NCI-H526 (cell line): Measurements from ENCODE around the gene NRIP3.
A peak's percentile ranks its signal among the peaks of the same experiment; 100 is the strongest.
"Not testable (repeated sequence)": the region's sequence is repeated elsewhere in the genome, so short reads cannot be mapped to it uniquely, and the experiment has no call there.

Source experiments
- DNase-seq, 2 experiments: peaks; one replicate each; lab custom pipeline; 2025; lab: John Stamatoyannopoulos, UW

The NRIP3 gene

DNA sequence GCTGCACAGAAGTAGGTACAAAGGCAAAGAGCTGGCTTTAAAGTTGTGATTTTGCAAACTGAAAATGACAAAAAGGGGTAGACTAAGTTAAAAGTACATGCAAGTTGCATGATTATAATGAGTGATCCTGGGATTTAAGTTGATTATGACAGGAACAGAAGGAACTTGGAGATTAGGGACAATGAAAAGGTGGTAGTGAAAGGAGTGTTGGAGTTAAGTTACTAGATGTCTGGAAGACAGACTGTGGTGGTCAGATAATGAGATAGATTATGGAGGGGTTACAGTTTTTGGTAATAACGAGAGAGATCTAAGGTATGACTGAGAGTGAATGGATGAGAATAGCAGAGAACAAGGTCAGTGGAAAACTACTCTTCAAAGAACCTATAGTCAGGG, 31.9 kb downstream of the NRIP3 start:
- no peak for DNase-seq

DNA sequence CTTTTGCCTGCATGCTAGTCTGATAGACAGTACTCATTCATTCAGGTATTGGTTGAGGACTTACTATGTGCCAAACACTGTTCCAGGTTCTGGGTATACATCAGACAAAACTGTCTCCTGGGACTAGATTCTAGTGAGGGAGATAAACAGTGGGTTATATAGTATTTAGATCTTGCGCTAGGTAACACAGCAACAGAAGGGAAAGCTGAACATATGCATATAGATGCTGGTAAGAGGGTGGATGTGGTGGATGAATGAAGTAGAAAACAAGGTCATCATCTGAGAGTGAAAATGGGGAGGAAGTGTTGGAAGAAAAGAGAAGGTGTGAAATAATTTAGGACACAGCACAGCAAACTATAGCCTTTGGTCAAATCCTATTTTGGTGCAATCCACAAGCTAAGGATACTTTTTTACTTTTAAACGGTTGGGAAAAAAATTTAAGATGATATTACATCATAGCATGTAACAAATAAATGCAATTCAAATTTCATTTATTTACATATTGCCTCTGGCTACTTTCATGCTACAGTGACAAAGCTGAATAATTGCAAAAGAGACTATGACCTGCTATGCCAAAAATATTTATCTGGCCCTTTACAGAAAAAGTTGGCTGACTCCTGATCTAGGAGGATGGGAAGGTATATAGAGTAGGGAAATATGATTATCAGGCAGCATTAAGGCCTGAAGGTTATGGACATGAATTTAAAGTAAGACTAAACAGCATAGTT, 32.4 kb downstream of the NRIP3 start:
- DNase-seq = peak; percentile 7 to 32

- DNase-seq = no peak
These were observed 36.6 kb downstream of the NRIP3 start for GRCh38 chr11:8967184-8967583.

- peak; percentile 85 to 97 for DNase-seq
These were observed 39.2 kb downstream of the NRIP3 start, which contains the start of gene TMEM9B for GRCh38 chr11:8964324-8965320. TMEM9B (minus strand) TSS chr11:8964442; CDS start chr11:8964313, 129 bp downstream.

GRCh38 chr11:8963569-8964323, 40.1 kb downstream of the NRIP3 start:
- peak; percentile 85 to 95 for DNase-seq

- no peak for DNase-seq
These were observed 41.0 kb downstream of the NRIP3 start for GRCh38 chr11:8962841-8963240.

DNA sequence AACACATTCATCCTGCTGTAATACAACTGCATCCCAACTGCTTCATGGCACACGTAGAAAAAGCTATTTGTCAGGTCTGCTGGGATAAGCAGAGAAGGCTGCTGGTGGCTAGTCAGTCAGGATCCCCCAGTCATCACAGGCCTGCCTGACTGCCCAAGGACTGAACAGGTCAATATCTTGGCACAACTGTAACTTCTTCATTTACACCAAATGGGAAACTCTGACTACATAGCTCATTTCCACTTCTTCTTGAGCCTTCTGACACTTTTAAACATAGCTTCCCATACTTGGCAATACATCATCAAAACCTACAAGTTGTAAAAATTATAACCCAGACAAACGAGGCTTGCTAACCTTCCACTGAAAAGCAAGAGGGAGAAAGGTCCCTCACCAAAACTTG, 42.4 kb downstream of the NRIP3 start:
- no peak for DNase-seq

GRCh38 chr11:8959546-8960166, 44.1 kb downstream of the NRIP3 start:
- DNase-seq = peak; percentile 61 to 77

DNA sequence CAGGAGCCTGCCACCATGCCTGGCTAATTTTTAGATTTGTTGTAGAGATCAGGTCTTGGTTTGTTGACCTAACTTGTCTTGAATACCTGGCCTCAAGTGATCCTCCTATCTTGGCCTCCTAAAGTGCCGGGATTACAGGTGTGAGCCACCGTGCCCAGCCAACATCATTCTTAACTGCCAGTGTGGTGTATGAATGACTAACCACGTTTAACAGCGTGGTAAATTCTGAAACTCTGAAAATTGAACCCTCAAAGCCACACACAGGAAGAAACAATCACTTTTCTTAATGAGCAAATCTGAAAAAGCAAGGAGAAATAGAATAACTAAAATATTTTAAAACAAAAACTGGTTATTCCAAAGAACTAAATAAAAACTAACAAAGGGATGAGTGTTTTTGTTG, 46.9 kb downstream of the NRIP3 start:
- no peak for DNase-seq

GRCh38 chr11:8948886-8949285, 54.9 kb downstream of the NRIP3 start:
- no peak for DNase-seq

DNA sequence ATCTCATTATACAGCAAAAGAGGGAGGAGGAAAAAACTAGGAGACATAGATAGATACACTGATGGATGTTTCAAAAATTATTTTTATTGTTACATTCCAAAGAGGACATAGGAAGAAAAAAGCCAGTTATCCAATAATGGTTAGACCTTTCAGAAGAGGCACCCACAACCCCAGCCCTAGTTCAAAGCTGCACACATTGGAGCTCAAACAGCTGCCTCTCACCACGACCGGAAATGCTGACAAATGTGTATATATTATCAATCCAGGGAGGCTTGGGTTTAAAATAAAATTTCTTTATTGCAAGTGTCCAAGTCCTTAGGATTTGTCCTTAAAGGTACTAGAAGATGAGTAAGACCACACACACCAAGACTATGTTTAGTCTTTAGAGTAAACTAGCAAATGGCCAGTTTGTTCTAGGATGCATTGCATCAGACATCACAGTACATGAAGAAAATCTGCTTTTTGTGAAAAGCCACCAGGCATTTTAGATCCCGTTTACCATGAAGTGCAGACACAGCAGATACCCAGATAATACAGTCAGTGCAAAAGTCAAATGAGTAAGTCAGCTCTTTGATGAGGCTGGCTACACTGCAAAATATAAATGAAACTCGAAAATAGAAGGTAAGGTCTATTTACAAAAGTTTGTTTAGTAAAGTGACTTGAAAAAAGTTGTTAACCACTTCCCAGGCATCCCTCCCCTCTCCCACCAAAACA, 56.4 kb downstream of the NRIP3 start:
- no peak for DNase-seq

GRCh38 chr11:8942518-8943066, 61.2 kb downstream of the NRIP3 start, which contains the start of gene ASCL3:
ASCL3 (minus strand) TSS chr11:8943016; CDS start chr11:8938161, 4,855 bp downstream.
- no peak for DNase-seq

DNA sequence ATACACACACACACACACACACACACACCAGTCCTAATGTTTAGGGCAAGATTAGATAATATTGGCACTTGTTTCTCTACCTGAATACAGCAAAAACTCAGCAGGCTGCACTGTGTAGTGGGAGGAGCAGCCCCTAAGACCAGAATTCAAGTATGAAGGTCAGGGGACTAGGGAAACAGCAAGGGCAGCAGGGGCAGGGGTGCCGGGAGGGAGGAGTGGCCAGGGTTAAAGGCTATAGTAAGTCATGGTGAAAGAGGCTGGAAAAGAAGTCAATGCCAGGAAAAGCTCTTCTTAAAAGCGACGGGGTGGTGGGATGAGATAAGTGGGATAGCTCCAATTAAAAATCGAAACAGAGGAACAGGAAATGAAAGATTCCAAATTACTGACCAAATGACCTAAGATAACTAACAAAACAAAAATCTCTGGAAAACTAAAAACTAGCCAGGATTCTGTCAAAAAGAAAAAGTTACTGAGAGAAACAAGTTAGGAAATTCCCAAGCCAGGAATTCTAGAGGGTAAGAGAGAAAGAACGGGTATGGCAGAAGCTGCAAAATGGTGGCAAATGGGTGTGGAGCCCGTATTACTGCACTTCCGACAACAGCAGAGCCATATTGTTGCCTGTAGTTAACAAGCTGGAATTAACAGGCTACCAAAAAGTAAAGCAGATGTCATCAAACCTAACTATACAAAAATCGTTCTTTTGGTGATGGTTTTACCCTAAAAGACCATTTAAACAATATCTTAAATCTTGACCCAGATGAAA, 62.3 kb downstream of the NRIP3 start:
- no peak for DNase-seq

GRCh38 chr11:8937659-8938058, 66.1 kb downstream of the NRIP3 start:
- no peak for DNase-seq

DNA sequence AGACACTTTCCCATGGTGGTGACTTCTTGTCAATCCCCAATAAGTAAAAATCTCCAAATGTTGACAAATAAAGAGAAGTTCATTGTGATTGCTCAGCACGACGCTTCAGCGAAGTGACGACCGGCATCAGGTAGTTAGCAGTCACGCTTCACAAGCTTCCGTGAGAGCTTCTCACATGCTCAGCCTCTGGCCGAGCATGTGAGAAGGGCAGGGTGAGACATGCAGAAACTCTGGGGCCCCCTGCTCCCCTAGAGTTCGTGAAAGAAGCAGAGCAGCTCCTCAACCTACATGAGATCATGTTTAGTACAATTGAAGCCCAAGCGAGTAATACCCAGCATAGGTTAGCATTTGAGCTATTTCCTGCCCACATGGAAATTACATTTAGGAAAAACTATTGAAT, 66.6 kb downstream of the NRIP3 start:
- DNase-seq = peak in 1 of 2 experiments; percentile 15

- not testable (repeated sequence) for DNase-seq
These were observed 68.0 kb downstream of the NRIP3 start for GRCh38 chr11:8935789-8936188.

DNA sequence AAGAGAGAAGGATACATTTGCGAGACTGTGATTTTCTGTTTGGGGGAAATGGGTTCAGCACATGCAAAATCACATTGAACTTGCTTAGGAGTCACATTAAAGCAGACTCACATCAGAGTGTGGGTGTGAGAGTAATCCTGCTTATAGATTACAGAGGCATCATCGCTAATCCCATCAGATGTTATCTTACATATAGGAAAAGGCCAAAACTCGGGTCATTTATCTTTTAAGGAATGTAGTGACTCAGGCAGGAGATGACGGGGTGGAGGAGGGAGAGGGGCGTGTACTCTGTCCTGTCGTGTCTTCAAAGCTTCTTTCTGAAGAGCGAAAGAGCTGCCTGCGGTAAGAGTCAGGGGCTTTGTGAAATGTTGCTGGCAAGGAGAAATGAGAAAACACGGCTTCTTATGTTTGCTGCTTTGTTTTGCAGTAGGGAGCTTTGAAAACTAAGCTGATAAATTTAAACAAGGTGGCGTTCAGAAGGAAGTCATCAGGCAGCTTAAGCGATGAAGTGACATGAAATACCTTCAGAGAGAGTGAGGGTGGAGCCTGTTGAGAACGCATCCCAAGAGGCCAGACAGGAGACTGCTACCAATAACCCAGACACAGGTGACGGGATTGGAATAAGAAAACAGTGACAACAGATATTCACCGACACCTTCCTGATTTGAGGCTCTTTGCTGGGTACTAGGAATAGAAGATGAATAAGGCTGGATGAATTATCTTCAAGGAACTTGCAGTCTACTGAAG, 68.9 kb downstream of the NRIP3 start:
- DNase-seq = no peak

DNA sequence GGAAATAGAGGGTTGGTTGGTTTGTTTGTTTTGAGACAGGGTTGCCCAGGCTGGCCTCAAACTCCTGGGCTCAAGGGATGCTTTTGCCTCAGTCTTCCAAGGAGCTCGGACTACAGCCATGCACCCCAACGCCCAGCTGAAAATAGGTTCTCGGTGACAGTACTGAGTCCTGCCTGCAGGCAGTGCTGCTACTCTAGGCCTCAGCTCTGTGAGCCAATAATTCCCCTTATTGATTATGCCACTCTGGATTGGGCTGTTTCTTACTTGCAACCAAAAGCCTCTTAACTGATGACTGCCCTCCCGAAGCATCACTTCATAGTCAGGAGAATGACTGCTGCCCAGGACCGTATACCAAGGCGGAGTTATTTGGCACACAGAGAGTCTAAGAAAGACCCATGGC, 69.9 kb downstream of the NRIP3 start:
- peak in 1 of 2 experiments; percentile 6 for DNase-seq

- peak; percentile 76 to 85 for DNase-seq
These were observed 71.1 kb downstream of the NRIP3 start, which contains the start of gene C11orf16 for GRCh38 chr11:8932564-8933180. C11orf16 (minus strand) TSS chr11:8932947; CDS start chr11:8932308, 639 bp downstream.
